Adipose tissue (tissue), 3 donors: ENCODE data around the gene KLHL25. TPM values are rescaled to one million over a fixed set of nuclear protein-coding genes. Genes with fewer than 3 reads are reported as not detected.

ENCODE experiments used
- H3K27ac ChIP-seq: one replicate; pipeline ENCODE4 v1.5.1; 2013; ENCODE audit warnings: low read depth, low read length
- WGBS, 3 donors: extraction: QIAGEN DNeasy Blood & Tissue Kit; methylation state at CpG; one replicate each; pipeline ENCODE4 v1.1.7; 2013; 5-methylcytosine and 5-hydroxymethylcytosine counted together
- polyA plus RNA-seq, 3 donors: library from polyadenylated mRNA; stranded (reverse); fragments of 200-250 nt; gene quantifications; one replicate each; pipeline ENCODE4 v1.2.3, GENCODE V29; 2013
- donor health status: healthy with polysubstance abuse.
- donor health status: Bipolar disorder and iron deficiency.
- donor health status: healthy.

The KLHL25 gene
- polyA plus RNA-seq, 3 donors, result 3.4 to 30.8 (median 3.8) TPM

DNA sequence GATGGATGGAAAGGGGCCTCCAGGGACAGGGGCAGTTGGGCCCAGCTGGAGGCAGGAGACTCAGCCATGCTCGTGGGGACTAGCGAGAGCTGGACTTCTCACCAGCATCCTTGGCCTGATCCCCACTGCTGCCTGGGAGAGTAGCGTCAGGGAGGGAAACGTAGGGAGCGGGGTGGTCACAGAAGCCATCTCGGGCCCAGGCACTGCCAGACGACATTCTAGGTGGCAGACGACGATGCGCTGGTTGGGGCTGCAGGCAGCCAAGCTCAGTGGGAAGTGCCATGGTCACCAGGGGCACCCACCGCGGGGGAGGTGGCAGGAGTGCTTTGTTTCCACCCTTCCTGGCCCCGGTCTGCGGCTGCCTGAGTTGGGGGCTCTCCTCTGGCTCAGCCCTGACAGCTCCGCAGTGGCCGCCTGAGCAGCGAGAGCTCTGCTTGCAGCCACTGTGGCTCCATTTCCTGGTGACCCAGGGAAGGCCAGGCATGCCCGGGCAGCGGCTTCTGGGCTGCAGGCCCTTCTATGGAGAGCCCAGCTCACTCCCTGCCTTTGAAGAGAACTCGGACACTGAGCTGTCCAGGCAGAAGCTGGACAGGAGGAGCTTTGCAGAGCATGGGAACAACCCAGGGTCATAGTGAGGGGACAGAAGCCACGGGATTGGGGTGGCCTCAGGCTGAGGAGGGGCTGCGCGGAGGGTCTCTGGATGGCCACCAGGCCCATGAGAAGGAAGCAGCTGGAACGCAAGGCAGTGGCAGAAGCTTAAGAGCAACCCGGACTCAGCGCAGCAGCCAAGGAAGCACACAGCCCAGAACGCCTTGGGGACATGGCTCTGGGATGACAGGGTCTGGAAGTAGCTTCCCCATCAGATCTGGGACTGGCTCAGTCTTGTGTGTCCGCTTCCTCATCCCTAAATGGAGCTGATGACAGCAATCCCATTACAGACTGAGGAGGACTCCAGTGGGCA lies 30.8 kb downstream of the KLHL25 start:
- H3K27ac ChIP-seq, result no peak overlapping the region

DNA sequence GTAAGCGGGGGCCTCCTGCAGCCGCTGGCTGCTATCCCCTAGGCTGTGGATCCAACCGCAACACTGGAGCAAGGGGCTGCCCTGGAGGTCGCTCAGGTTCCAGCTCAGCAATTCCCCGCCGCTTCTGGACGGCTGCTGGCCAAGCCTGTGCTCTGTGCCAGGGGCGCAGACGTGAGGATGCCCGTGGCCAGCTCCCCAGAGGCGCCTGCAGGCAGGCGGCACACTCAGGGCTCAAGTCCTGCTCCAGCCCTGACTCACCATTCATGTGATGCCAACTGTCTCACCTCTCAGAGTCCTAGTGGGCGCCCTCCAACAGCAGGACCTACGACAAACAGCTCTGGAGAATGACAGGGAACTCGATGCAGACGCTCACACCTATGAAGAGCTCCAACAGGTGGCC lies 31.6 kb downstream of the KLHL25 start:
- H3K27ac ChIP-seq, result no peak overlapping the region
- 87 to 90% (median 88%) methylated on average over 16 of the region's 16 CpGs for WGBS, 3 donors

More for the DNA sequence above, 30.8 kb downstream of the KLHL25 start:
- WGBS, 3 donors, result 85 to 89% (median 89%) methylated on average over 28 of the region's 28 CpGs

DNA sequence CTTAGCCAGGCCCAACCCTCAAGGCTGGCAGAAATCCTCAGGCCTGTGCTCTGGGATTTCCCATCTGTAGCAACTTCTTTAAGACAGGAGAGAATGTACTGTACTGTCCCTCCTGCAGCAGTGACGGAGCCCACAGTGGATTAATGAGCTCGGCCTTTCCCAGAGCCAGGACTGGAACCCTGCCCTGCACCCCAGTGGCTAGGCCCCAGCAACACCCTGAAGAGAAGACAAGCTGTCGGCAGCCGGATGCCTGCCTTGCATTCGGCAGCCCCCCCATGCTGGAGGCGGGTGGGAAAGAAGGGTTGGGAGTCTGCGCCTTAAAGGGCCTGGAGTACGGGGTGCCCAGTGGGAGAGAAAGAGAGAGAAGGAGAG lies 32.0 kb downstream of the KLHL25 start:
- no peak overlapping the region for H3K27ac ChIP-seq
- 86 to 92% (median 88%) methylated on average over 7 to 8 of the region's 8 CpGs for WGBS, 3 donors

DNA sequence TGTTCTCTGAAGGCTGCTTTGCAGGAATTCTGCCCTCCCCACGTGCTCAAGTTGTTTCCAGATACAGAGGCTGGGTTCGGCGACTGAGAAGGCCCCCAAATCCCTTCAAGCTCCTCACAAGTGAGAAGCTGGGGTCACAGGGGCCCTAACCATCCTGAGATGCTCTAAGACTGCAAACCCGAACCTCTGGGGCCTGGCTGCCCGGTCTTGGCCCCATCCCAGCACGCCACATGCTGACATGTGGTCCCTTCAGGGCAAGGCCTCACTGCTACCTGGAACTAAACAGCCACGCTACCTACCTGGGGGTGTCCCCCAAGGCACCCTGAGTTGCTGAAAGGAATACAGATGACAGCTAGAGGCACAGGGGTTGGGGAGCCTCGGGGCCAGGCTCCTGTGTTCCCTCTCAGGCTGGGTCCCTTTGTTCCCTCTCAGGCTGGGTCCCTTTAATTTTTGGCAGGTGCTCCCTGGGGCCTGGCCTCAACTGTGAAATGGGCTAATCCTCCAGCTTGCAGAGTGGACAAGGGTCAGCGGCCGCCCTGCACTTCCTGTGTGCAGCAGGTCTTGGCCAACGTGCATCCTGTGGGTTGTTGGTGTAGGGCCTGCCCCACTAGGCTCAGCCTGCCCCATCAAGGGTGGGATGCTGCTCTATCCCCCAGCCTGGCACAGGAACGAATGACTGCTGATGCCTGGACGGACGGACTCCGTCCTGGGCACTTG lies 32.5 kb downstream of the KLHL25 start:
- WGBS, 3 donors, result 85 to 86% (median 86%) methylated on average over 15 of the region's 15 CpGs
- H3K27ac ChIP-seq, result no peak overlapping the region

DNA sequence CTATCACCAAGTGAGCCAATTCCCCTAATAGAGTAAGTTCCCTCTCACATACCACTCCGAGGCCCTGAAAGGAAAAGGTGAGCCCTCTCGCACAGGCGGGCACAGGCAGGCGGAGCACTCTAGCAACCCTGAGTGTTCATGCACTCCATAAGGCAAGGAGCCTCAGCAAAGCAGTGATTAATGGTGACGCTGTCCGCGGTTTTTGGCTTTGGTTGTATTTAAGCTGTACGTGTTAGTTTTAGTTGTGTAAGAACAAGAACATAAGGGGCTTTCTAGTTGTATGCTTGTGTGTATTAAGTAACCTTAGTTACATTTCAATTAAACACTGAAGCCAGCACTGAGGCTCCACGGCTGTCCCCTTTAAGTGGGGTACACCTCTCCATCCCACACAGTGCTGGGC lies 33.1 kb downstream of the KLHL25 start:
- 89 to 91% (median 91%) methylated on average over 9 of the region's 9 CpGs for WGBS, 3 donors

DNA sequence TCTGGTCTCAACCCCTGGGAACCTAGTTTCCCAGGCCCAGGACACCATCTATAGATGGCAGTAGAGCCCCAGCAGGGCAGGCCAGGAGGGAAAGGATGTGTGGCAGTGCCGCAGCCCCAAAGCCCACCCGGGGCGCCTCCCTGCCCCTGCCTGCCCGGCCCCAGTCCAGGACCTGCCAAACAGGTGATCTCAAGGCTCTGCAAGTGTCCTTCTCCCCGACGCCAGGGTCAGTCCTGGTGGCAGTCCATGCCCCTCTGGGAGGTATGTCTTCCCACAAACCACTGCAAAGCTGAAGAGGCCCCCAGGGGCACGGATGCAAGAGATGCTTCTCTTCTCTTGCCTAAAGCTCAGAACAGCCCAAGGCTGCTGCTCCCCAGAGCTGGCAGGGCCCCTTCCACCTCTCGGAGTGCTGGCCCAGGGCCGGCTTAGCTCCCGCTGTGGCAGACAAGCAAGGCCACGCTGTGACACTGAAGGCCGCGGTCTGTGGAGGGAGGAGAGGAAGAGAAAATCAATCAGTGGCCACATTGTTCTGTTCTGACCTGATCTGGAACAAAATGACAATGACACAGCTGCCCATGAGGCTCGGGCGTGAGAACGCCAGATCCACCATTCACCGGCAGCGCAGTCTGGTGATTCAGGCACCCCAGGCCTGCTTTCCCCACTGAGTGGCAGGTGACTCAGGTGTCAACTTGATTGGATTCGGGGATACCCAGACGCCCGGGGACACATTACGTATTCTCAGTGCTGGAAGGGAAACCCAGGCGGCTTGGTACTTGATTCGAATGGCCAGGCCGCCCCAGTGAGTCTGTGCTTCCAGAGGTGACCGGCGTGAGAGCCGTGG lies 34.0 kb downstream of the KLHL25 start:
- WGBS, 3 donors, result 92 to 94% (median 93%) methylated on average over 28 of the region's 28 CpGs
- H3K27ac ChIP-seq, result no peak overlapping the region

More for the DNA sequence above, 33.1 kb downstream of the KLHL25 start:
- H3K27ac ChIP-seq, result no peak overlapping the region

DNA sequence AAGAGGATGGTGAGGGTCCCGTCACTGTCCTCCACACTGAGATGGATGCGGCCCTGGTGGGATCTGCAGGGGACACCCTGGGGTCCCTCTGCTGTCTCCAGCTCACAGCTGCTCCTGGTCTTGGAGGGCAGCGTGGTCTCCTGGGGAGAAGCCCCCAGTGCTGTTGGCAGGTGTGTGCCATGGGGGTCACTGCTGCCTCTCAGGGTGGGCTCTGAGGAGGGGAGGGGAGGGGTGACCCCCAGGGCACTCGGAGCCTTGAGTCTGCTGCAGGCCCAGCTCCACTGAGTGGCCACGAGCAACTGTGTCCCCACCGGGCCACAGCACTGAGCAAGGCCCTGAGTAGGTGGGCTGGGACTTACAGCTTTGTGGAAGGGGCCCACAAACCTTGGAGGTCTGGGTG lies 34.7 kb downstream of the KLHL25 start:
- WGBS, 3 donors, result 93 to 99% (median 97%) methylated on average over 6 of the region's 6 CpGs
- no peak overlapping the region for H3K27ac ChIP-seq

DNA sequence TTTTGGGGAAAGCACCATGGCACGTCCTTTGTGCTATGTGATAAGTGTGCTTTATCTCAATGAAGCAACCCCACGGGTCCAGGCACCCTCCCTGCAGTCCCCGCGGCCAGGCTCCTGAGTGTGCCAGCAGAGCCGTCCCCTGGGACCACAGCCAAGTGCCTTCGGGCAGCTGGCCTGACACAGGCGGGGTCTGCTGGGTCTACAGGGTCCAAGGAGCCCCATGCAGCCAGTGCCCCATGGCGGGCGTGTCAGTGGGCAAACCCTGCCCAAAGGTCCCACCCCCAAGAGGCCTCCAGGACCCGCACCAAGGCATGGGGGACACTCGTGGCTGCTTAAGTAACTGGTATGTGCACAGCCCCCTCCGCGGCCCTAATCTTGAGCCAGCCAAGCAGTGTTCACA lies 35.3 kb downstream of the KLHL25 start:
- no peak overlapping the region for H3K27ac ChIP-seq
- WGBS, 3 donors, result 48 to 91% (median 77%) methylated on average over 13 of the region's 13 CpGs

DNA sequence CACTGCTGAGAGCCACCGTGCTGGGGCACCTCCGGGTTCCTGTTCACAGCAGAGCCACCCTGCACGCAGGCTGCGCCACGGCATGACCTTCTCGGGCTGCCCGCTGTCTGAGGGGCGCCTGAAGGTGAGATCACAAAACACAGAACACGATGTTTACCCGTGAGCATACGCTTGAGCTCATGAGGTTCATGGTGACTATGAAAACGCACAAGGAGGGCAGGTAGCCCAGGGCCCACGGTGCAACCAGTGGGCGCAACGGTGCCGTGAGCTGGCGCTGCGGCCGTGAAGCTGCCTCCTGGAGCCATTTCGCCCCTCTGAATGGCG lies 36.1 kb downstream of the KLHL25 start:
- H3K27ac ChIP-seq, result no peak overlapping the region
- WGBS, 3 donors, result 97 to 98% (median 97%) methylated on average over 21 of the region's 21 CpGs

DNA sequence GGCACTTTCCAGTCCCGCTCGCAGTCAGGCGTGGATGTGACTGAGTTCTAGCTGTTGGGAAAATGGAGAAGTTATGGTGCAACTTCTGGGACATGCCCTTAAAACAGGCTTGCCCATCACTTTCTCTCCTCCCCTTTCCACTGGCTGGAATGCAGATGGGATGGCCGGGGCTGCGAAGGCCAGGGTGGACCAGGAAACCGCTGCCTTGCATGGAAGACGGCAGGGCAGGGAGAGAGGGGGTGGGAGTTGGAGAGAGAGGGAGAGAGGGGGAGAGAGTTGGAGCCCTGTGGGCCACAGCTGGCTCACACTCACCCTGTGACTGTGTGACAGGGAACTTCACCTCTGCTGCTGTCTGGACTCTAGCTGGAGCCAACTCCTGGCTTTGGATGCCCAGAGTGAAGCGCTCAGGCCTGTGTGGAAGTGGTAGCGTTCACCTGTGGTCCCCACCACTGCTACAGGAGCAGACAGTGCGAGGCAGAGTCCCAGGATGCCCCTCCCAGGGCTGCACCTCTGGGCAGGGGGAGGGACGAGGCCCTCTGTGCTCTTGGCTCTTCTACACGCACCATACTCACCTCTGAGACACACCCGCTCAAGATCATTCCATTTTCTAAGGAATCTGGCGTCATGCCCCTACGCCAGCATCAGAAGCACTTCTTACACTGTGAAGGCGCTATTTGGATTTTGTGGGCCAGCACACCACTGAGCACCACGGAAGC lies 36.6 kb downstream of the KLHL25 start:
- 92 to 95% (median 93%) methylated on average over 17 of the region's 17 CpGs for WGBS, 3 donors
- H3K27ac ChIP-seq, result no peak overlapping the region

DNA sequence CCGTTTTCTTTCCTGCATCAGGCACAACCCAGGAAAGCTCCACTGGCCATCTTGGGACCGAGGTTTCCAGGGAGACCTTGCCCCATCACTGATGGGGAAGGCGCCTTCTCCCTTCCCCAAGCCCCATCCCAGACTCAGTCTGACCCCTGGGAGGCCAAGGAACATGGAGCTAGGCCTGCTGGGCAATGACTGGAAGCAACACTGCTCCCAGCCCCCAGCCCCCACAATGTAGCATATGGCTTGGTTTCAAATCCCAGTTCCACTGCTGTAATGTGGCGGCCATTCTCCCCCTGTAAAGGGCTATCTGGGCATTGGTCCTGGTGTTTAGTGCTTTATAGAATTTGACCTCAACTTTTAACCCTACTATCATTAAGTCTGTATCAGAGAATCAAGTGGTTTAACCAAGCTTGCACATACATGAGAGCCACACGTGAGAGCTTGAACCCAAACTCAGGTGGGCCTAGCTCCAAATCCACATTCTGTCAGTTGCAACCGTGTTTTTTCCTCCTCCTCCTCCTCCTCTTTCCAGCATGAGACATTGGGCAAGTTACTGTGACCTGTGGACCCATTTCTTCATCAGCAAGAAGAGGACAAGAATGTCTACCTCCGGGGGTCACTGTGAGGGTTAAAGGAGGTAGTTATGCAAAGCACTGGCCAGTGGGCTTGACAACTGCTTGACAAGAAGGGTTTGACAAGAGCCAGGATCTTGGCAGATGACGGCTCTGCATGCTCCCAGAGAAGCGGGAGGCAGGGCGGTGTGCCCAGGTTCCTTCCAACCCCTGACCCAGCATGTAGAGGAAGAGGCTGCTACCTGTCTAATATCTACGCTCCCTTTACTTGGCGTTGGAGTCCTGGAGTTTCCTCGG lies 37.4 kb downstream of the KLHL25 start:
- 85 to 92% (median 85%) methylated on average over 13 of the region's 13 CpGs for WGBS, 3 donors
- no peak overlapping the region for H3K27ac ChIP-seq

DNA sequence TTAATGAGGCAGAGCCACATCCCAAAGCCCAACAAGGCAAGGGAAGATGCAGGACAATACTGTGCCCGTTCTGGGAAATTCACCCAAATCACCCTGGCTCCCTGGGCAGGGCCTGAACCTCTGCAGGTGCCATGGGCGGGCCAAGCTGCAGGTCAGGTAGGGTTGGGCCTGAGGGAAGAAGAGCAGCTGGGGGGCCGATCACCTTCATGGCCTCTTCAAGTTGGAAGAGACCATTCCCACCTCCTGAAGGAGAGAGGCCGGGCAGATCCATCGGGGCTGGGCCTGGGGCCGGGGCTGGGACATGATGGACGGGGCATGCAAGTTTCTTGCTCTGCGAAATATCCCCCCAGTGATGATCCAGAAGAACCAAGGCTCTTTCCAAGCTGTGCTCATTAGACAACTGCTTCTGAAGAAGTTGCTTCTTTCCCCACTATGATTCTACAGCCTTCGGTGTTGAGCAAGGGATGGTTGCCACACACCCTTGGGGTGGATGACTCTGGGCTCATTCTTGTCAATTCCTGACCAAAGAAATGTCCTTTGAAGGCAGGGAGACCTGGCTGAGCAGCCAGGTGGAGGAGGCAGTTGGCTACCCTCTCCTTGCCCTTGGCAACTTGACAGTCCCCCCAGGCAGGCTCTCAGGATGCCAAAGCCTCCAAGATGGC lies 38.2 kb downstream of the KLHL25 start:
- WGBS, 3 donors, result 85 to 95% (median 89%) methylated on average over 9 of the region's 9 CpGs
- H3K27ac ChIP-seq, result no peak overlapping the region

DNA sequence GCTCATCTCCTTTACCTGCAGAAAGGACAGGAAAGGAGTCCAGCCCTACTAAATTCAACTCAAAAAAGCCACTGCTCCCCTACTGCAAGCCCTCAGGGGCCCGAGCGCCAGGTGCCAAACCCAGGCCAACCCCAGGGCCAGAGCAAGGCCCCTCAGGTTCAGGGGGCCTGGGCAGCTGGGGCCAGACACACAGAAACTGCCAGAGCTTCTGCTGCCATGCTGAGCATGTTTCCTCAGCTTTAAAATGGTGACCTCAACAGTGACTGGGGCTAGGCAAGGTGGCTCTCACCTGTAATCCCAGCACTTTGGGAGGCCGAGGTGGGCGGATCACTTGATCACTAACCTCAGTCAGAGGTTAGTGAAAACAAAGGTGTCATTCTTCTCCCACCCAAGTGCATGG lies 38.8 kb downstream of the KLHL25 start:
- H3K27ac ChIP-seq, result no peak overlapping the region

DNA sequence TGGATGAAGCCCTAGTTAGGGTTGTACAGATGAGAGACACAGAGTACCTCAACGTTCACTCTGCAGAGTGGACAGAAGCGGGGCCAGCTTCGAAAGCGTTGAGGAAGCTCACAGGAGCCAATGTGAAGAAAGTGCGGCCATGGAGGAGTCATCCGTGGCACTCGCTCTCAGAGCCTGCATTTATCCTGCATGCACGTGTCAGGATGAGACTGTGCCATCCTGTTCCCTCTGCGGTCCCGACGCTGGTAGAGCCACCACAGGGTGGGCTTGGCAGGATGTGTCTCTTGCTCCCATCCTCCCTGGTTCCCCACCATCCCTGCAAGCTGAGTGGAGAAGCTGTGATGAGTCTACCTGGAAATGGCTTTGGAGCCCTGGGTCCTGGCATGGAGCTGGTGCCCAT lies 39.3 kb downstream of the KLHL25 start:
- WGBS, 3 donors, result 94 to 97% (median 95%) methylated on average over 11 of the region's 11 CpGs
- no peak overlapping the region for H3K27ac ChIP-seq

More for the DNA sequence above, 38.8 kb downstream of the KLHL25 start:
- 93 to 98% (median 98%) methylated on average over 4 of the region's 4 CpGs for WGBS, 3 donors

DNA sequence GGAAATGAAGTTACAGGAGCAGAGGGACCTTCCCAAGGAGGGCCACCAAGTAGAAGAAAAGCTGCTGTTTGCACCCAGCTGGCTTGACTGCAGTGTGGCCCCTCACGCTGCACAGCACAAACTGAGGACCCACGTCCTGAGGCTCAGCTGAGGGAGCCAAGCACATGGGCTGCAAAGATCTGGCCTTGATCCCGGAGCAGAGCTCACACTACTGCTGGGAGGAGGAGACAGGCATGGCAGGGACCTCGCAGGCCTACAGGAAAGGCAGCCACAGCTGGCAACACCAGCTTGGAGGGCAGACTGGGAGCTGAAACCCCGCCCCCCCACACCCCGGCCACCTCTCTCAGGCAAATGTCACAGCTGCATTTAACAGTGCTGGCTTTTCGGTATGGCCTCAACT lies 39.7 kb downstream of the KLHL25 start:
- WGBS, 3 donors, result 38 to 76% (median 57%) methylated on average over 7 of the region's 7 CpGs
- no peak overlapping the region for H3K27ac ChIP-seq

DNA sequence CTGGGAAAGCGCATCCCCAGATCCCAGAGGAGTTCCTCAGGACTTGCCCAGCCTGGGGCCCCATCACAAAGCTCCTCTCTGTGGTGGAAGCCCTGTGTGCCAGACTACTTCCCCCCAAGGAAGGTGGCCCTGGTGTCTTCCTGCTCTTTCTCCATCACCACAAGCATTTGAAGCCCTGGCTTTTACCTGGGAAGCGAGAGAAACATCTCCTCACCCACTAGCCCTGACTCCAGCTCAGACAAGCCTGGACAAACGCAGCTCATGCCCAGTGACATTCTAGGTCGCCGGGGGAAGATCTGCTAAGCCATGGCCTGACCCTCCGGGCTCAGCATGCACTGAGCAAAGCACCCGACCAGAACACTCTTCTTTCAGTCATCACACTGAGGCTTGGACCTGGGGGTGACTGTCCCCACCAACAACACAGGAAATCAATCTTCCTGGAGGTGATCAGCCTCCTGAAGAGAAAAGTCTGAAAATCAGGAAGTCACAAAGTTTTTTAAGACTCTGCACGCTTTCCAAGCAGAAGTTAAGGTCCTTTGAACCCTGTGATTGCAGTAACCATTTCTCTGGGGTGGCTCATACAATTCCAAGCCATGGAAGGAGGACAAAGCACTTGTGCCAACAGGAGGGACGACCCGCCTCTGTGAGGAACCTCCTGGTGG lies 40.8 kb downstream of the KLHL25 start:
- H3K27ac ChIP-seq, result no peak overlapping the region
- 79 to 93% (median 83%) methylated on average over 10 of the region's 10 CpGs for WGBS, 3 donors
